NB4 (cell line): ENCODE data around the gene GRIK3.
A peak's percentile ranks its signal among the peaks of the same experiment; 100 is the strongest.

ENCODE experiments used
- DNase-seq: peaks from one replicate; pipeline ENCODE4 v3.0.0; 2010; ENCODE audit warnings: low read depth
- H3K4me3 ChIP-seq: one replicate; pipeline ENCODE4 v1.5.1; 2011; ENCODE audit warnings: mild to moderate bottlenecking, low read depth, low read length, moderate library complexity
- CTCF ChIP-seq: IDR thresholded peaks from one replicate; pipeline ENCODE4 v1.5.1; 2012; ENCODE audit warnings: low read depth, low read length
- MAX ChIP-seq: IDR thresholded peaks from 2 replicates; pipeline ENCODE4 v1.6.1; 2011; ENCODE audit warnings: low read depth, low read length
- MYC ChIP-seq: IDR thresholded peaks from 2 replicates; pipeline ENCODE4 v1.6.1; 2011; ENCODE audit warnings: low read depth, low read length
- POLR2A ChIP-seq: IDR thresholded peaks from 2 replicates; pipeline ENCODE4 v1.6.1; 2011; ENCODE audit warnings: mild to moderate bottlenecking; ENCODE audit not compliant: insufficient read length; ENCODE audit errors: extremely low read depth

The GRIK3 gene

GRCh38 chr1:36776256-36776655 lies 258.1 kb downstream of the GRIK3 start:
- no peak overlapping the region for H3K4me3 ChIP-seq
- TF ChIP-seq CTCF (no peak), MAX (no peak), POLR2A (no peak), MYC (no peak)
- no peak for DNase-seq

- no peak for TF ChIP-seq POLR2A
- TF ChIP-seq CTCF: no peak
- no peak for TF ChIP-seq MAX
- no peak for TF ChIP-seq MYC
Measured at GRCh38 chr1:36775716-36776115, 258.6 kb downstream of the GRIK3 start.

GRCh38 chr1:36773827-36774541 lies 260.3 kb downstream of the GRIK3 start:
- peak; percentile 38 for DNase-seq
- TF ChIP-seq POLR2A (no peak), CTCF (no peak)
- no peak overlapping the region for H3K4me3 ChIP-seq

More at GRCh38 chr1:36775716-36776115, 258.6 kb downstream of the GRIK3 start:
- no peak for DNase-seq
- H3K4me3 ChIP-seq: no peak overlapping the region

GRCh38 chr1:36772647-36773495 lies 261.4 kb downstream of the GRIK3 start:
- H3K4me3 ChIP-seq: no peak overlapping the region
- TF ChIP-seq POLR2A: no peak
- TF ChIP-seq MYC: no peak
- no peak for TF ChIP-seq MAX
- TF ChIP-seq CTCF: no peak
- no peak for DNase-seq

GRCh38 chr1:36771660-36772284 lies 262.5 kb downstream of the GRIK3 start:
- no peak for TF ChIP-seq MYC
- no peak for TF ChIP-seq CTCF
- no peak for TF ChIP-seq MAX
- TF ChIP-seq POLR2A: no peak
- H3K4me3 ChIP-seq: no peak overlapping the region
- no peak for DNase-seq
